Left ventricle myocardium superior (tissue), 1 donor: ENCODE measurements around the gene GPHN. TPM values are rescaled to one million over a fixed set of nuclear protein-coding genes. Genes with fewer than 3 reads are reported as not detected.
"Not testable (repeated sequence)": the region's sequence is repeated elsewhere in the genome, so short reads cannot be mapped to it uniquely, and the experiment has no call there.

Experiments used
- ATAC-seq: fragments of 200-7000 bp; cut with Tn5 transposase; one replicate; pipeline ENCODE4 v1.9.1; 2020; ENCODE audit warnings: mild to moderate bottlenecking, moderate library complexity
- DNase-seq: peaks from one replicate; pipeline ENCODE4 v3.0.0-alpha.2; 2020
- intact Hi-C: fragments of 100-400 bp; cut with micrococcal nuclease; formaldehyde crosslinking; loops from one replicate; pipeline ENCODE4 v1.11.0; 2022
- total RNA-seq: library from RNA; stranded (reverse); fragmentation: NEBNext Ultra II Directional; extraction: Animal tissue kit (Norgen Biotek cat#: 25700); gene quantifications from one replicate; pipeline ENCODE4 v1.2.1, GENCODE V29; 2021
- donor health status: DM: no; HTN: yes; CAD: no; lungs with severe emphysema.

Gene GPHN
- total RNA-seq, 1 donor from 2014 or later = 25.0 TPM

DNA sequence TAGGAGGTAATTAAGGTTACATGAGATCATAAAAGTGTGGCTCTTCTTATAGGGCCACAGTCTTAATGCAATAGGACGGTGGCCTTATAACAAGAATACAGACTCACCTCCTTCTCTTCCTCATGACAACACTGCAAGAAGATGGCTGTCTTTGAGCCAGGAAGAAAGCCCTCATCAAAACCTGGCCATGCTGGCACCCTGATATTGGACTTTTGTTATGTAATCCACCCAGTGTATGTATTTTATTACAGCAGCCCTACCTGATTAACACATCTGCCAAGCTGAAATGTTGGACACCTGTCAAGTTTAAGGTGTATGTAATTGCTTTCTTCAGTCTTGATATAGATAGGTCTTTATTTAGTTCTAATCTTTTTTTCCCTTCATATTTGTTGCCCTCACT is 217.0 kb downstream of the GPHN start:
- intact Hi-C loops = no loop called here
- DNase-seq (no peak), ATAC-seq (no peak)

DNA sequence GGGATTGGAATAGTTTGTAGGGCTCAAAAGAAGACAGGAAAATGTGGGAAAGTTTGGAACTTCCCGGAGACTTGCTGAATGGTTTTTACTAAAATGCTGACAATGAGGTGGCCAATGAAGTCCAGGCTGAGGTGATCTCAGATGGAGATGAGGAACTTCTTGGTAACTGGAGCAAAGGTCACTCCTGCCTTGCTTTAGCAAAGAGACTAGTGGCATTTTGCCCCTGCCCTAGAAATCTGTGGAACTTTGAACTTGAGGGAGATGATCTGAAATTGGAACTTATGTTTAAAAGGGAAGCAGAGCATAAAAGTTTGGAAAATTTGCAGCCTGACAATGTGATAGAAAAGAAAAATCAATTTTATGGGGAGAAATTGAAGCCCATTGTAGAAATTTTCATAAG is 223.4 kb downstream of the GPHN start:
- intact Hi-C loops, ATAC-seq, DNase-seq: not testable (repeated sequence)

DNA sequence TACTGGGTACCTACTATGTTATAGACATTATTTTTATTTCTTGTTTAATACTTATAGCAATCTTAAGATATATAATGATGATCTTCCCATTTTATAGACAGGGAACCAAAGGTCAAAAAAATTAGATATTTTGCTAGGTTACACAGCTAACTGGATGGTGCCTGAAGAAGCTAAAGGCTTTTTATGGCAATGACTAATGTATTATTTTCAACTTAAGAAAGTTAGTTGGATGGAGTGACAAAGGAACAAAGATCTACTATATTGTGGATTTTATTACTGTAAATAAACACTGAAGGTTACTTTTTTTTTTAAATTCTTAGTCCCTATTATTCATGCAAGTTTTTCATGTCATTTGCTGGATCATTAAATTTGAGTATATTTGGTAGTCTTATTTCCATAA is 227.9 kb downstream of the GPHN start:
- ATAC-seq (no peak), DNase-seq (no peak)
- intact Hi-C loops = no loop called here

DNA sequence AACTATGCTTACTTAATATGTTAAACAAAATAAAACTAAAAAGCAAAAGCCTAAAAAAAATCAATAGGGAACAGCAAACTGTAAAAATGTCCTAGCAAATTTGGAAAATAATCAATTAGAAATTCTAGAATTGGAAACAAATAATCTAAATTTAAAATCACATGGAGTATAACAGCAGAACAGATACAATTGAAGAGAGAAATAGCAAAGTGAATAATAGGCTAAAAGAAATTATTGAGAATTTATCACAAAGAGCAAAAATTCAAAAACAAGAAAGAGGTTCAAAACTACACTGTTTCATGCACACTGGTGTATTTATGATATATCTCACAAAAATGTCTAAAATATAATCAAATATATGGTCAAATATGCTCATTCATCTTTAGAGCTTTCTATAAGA is 231.9 kb downstream of the GPHN start:
- ATAC-seq = no peak
- DNase-seq = no peak
- intact Hi-C loops = loop anchor here (10.0 kb wide), 1 partner anchor 245 kb away; no protein-coding TSS in a partner anchor

DNA sequence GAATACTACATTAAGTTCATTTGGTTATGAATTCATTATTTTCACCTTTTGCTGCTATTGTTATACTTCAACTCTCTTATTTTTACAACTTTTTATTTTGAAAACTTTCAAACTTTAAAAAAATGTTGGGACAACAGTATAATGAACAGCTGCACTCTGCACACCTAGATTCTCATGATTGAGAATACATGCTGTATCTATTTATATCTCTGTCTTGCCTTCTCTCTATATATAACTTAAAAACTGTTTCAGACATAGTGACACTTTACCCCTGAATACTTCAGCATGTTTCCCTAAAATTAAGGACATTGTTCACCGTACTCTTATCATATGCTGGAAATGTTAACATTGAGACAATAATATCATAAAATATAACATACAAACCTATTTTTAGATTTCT is 237.1 kb downstream of the GPHN start:
- intact Hi-C loops = loop anchor here (10.0 kb wide), 1 partner anchor 250 kb away; no protein-coding TSS in a partner anchor
- ATAC-seq = no peak

DNA sequence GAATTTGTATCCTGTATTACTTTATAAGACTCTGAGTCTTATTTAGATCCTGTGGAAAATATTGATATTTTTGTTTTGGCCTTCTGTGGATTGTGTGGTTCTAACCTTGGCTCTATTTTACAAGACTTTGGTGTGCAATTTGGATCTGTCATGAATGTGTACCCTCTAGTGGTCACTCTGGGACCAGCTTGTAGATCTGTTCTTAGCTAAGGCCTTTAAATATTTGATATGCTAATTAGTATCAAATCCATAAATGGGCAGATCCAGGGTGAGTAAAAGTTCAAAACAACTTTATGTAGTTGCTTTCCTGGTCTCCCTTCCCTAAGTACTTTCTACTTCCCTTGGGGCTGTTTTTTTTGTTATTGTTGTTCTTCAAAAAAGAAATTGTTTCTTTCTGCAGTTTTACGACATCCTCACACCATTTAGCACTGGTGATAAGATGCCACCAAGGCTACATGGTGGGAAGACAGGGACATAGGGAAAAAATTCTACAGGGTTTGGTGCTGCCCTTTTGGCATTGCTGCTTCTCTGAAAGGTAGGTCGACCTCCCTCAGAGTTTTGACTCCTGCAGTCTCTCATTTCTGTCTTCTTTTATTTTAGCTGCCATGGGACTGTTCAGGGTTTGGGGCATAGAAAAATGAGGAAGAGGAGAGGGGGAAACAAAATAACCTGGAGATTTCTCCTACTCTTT is 238.5 kb downstream of the GPHN start:
- intact Hi-C loops = loop anchor here (10.0 kb wide), 1 partner anchor 252 kb away; no protein-coding TSS in a partner anchor
- DNase-seq = no peak

More for the DNA sequence above, 237.1 kb downstream of the GPHN start:
- no peak for DNase-seq

DNA sequence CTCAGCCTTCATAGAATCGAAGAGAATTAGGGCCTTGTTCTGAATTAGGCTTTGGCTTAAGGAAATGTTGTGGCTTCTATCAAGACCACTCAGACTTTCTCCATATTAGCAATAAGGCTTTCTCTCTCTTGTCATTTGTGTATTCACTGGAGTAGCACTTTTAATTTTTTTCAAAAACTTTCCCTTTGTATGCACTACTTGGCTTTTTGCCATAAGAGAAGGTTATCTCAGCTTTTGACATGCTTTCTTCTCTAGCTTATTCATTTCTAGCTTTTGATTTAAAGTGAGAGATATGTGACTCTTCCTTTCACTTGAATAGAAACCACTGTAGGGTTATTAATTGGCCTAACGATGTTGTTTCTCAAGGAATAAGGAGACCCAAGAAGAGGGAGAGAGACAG is 244.2 kb downstream of the GPHN start:
- no peak for DNase-seq
- intact Hi-C loops = no loop called here

More for the DNA sequence above, 238.5 kb downstream of the GPHN start:
- peak; percentile 50 for ATAC-seq

DNA sequence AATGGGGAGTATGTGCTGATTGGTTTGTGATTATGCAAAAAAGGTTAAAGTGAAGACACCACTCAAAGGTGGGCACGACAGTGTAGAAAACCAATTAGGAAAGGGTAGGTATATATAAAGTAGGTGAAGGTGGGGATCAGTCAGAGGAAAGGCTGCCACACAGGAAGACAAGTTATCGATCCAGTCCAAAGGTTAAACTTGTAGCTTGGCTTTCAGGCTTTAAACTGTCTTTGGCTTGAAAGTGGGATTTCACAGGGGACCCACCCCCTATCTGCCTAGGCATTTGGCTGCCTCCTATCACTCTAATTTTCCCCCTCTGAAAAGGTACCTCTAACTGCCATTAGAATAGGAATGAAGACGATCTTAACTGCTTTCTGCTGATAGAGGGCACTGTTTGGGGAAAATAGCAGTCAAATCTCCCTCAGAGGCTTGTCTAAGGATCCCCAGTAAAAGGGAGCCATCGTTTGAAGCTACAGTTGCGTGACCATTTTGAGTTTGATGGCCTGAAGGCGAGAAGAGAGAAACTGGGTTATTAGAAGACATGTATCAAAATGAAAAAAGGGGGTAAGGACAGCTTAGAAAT is 250.2 kb downstream of the GPHN start:
- ATAC-seq (no peak), DNase-seq (no peak)
- intact Hi-C loops = no loop called here

More for the DNA sequence above, 244.2 kb downstream of the GPHN start:
- ATAC-seq = no peak

DNA sequence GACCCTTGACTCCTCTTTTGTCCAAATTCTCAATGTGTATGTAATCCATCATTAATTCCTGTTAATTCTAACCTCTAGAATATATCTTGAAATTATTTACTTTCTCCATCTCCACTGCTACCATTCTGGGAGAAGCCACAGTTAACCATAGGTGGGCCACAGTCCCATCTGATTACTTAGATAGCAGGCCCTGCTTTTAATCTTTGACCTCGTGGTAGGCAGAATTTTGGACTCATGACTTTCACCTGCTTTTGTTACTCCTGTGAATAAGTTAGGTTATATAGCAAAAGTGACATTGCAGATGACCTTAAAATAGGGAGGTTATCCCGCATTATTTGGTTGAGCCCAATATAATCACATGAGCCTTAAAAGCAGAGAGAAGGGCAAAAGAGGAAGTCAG is 264.2 kb downstream of the GPHN start:
- ATAC-seq (no peak), DNase-seq (no peak)
- intact Hi-C loops = no loop called here

DNA sequence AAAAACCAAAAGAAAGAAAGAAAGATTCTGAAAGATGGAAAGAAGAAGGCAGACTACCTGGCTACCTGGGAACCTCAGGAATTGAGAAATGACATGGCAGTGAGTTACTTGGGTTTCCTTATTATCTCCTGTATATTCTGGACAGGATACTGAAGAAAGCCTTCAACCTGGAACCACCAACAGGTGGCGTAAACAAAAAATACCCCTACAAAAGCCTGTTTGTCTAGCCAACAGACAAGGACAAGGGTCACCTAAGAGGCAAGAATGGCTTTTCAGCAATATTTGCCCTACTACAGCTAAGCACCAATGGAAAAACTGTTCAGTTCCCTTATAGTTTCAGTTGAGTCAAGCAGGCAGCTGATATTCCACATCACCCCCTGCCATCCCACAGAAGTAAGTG is 274.9 kb downstream of the GPHN start:
- no peak for ATAC-seq
- no peak for DNase-seq
- intact Hi-C loops = no loop called here

DNA sequence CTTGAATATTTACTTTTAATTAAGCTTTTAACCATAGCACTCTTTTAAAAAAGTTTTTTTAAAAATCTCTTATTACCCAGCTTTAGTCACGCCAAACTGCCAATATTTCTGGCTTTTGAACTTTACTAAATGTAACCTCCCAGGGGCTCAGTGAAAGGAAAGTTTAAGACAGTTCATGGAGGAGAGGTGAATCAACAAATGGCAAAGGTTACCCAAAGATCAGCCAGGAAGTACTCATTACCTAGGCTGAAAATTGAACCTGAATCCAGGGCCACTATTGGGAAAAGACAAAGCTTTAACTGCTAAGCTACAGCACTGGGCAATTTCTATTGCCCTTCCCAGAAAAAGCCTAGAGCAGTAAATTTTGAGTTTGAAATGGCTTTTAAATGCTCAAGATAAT is 282.2 kb downstream of the GPHN start:
- intact Hi-C loops = no loop called here
- ATAC-seq = no peak
- no peak for DNase-seq

DNA sequence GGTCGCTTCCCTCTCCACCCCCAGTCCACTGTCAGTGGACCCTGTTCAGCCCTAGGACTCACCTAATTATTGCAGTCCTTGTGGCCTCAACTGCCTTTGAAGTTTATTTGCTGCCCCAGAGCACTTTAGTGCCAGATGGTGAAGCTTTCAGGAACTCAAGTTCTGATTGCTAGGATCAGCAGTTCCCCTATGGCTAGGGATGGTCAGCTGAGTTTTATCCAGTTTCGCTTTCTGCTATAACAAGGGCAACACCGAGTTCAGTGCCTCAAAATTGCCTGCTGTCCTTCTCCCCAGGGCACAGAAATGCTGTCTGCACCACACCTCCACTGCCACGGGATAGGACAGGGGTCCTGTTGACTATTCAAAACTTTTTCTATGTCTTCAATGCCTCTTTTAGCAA is 295.0 kb downstream of the GPHN start:
- ATAC-seq (no peak), DNase-seq (no peak)
- intact Hi-C loops = no loop called here

DNA sequence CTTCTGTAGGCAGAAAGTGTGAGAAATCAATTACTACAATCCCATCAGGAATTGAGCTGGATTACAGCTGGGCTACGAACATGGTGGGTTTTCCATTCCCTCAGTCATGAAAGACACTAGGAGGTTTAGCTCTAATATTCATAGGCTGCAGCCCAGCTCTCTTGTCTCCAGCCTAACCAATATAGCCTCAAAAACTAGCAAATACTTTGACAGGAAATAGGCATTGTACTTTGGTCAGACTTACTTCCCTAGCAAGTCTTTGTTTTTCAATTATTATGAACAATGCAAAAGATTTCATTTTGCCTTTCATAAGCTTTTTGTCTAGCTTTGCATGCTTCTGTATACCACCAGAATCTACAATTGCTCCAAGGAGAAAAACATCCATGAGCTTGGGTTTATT is 296.2 kb downstream of the GPHN start:
- ATAC-seq (no peak), DNase-seq (no peak)
- intact Hi-C loops = no loop called here

DNA sequence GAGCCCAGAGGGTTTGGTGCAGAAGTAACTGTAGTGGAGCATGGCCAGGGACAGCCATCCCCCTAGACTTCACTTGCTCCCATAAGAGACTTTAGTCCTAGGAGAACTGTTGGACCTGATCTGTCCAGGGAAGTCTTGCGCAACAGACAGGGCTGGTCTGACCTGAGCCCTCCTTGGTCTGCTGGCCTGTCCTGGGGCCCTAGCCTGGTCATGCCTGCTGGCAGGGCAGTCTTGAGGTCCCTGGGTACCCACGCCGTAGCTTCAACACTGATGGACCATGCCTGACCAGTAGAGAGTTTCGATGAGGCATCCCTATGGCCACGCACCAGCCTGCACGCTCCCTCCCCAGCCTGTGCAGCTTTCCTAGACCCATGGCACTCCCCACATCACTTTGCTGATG is 305.7 kb downstream of the GPHN start:
- no peak for DNase-seq
- no peak for ATAC-seq
- intact Hi-C loops = no loop called here

DNA sequence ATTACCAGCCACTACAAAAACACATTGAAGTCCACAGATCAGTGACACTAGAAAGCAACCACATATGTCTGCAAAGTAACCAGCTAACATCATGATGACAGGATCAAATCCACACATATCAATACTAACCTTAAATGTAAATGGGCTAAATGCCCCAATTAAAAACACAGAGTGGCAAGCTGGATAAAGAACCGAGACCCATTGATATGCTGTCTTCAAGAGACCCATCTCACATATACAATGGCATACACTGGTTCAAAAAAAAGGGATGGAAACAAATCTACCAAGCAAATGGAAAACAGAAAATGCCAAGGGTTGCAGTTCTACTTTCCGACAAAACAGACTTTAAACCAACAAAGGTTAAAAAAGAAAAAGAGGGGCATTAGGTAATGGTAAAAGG is 307.7 kb downstream of the GPHN start:
- intact Hi-C loops = no loop called here
- ATAC-seq (no peak), DNase-seq (no peak)

DNA sequence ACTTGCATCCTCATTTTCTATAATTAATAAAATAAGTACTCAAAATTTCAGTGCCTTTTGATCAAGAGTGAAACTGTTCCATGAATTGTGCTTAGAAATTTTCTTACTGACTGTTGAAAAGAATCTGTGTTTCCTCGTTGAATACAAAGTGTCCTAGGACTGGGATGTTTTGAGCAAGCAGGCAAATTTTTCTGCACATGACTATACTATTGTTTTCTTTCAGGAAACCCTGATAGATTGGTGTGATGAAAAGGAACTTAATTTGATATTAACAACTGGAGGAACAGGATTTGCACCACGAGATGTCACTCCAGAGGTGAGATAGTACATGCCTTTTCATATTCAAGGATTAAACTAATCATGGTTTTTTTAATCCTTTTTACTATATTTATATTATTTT is 316.3 kb downstream of the GPHN start:
- ATAC-seq = no peak
- no peak for DNase-seq
- intact Hi-C loops = no loop called here

DNA sequence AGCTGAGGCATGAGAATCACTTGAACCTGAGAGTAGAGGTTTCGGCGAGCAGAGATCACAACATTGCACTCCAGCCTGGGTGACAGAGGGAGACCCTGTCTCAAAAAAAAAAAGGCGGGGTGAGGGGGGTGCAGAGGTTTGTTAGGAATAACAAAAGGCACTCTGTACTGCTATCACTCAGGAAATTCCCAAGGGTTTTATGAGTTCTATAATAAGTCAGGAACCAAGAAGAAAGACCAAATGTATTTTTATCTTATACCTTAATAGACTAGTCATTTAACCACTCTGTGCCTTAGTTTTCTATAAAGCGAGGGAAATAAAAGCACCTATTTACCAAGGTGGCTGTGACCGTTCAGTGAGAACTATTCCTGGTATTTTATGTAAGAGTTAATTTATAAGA is 319.2 kb downstream of the GPHN start:
- no peak for ATAC-seq
- intact Hi-C loops = no loop called here
- DNase-seq = no peak

DNA sequence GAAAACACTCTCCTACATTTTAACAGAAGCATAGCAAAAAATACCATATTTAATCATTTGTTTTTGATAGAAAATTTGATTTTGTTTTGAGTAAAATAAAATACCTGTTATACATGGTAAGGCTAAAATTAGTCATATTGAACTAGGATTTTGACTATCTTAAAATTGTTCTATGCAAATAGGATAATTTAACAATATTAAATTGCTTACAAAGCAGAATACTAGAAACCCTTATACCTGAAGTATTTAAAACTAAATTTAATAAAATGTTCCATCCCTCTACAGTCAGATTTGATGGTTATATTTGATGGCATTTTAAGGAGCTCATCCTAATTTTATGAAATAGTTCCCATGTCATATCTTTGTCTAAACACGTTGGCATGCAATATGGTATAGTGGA is 323.2 kb downstream of the GPHN start:
- DNase-seq (no peak), ATAC-seq (no peak)
- intact Hi-C loops = no loop called here

DNA sequence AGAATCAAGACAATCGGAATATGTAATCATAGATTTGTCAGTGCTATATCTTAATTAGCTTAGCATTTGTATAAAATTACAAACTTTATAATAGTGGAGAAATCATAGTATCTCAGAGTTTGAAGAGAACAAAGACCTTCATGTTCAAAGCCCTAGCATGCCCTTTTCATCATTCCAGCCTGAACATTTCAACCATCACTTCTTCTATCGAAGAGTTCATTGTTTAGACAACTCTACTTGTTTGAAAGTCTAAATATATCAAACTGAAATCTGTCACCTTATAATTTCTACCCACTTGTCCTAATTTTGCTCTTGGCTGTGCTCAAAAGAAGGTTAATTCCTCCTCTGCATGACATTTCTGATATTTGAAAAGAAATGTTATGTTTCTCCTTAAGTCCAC is 325.9 kb downstream of the GPHN start:
- intact Hi-C loops = no loop called here
- DNase-seq (no peak), ATAC-seq (no peak)

DNA sequence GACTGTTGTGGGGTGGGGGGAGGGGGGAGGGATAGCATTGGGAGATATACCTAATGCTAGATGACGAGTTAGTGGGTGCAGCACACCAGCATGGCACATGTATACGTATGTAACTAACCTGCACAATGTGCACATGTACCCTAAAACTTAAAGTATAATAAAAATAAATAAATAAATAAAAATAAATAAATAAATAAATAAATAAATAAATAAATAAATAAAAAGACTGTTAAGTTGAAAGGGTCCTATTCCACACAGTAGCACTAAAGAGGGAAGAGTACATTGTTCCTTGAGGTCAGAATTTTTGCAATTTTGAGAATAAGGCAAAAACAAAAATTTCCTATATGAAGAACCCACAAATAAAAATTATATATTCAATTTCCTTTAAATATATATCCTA is 329.5 kb downstream of the GPHN start:
- ATAC-seq, DNase-seq, intact Hi-C loops: not testable (repeated sequence)

DNA sequence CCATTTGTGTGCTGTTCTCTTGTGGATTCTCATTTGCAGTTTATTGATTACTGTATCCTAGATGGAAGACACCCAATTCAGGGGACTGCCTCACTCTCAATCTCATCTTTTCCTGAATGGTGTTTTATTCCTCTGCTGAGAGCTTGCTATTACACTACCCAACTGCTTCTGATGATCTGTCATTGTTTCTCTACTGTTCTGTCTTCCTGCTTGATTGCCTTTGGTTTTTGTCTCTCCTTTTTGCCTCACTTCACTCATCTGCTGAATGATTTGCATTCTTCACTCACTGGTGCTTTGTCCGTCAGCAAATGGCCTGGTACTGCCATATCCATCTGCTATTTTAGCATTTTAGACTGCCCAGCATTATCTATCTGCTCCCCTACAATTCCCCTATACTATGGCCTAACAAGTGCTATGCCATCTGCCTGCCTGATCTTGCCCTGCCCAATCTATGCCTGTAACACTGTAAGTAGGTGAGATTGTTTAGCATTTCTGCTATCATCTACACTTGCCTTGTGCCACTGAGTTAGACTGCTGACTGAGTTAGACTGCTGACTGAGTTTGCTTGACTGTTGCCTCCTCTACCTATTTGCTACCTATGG is 335.1 kb downstream of the GPHN start:
- DNase-seq (no peak), ATAC-seq (no peak)
- intact Hi-C loops = no loop called here
